Kidney tubule cell (primary cell): ENCODE data around the gene TTC21A.

Experiments
- DNase-seq: peaks from one replicate; pipeline ENCODE4 v3.0.0-alpha.2; 2018; ENCODE audit warnings: low spot score

Gene TTC21A

GRCh38 chr3:39181408-39182335, 74.2 kb downstream of the TTC21A start:
- DNase-seq, result no peak

GRCh38 chr3:39183211-39184080, 76.0 kb downstream of the TTC21A start:
- no peak for DNase-seq

GRCh38 chr3:39184081-39184967, 76.8 kb downstream of the TTC21A start:
- DNase-seq, result no peak

GRCh38 chr3:39184968-39185285, 77.4 kb downstream of the TTC21A start:
- no peak for DNase-seq

- DNase-seq, result no peak
Measured at GRCh38 chr3:39185326-39185958, 78.0 kb downstream of the TTC21A start.

- no peak for DNase-seq
Measured at GRCh38 chr3:39185959-39186691, 78.6 kb downstream of the TTC21A start.

- no peak for DNase-seq
Measured at GRCh38 chr3:39186692-39187151, 79.2 kb downstream of the TTC21A start.

GRCh38 chr3:39187372-39188155, 80.1 kb downstream of the TTC21A start:
- no peak for DNase-seq
